K562 (cell line): Measurements from ENCODE around the gene SCAMP5. TPM values are rescaled to one million over a fixed set of nuclear protein-coding genes. Genes with fewer than 3 reads are reported as not detected.

Experiments
- CC2D1A ChIP-seq: fragments of 450-650 bp; IDR thresholded peaks from 2 replicates; pipeline ENCODE4 v1.6.1; 2017; ENCODE audit warnings: mild to moderate bottlenecking
- CEBPB ChIP-seq: fragments of 450-650 bp; IDR thresholded peaks from 2 replicates; pipeline ENCODE4 v1.6.1; 2016; ENCODE audit warnings: missing genetic modification characterization, missing compliant biosample characterization
- CEBPG ChIP-seq, 3 experiments: fragments of 200-800 bp in 1 of 3; sonication (Bioruptor generic) in 1 of 3; sonication (generic) in 1 of 3; formaldehyde crosslinking in 1 of 3; IDR thresholded peaks in 2 of 3; conservative IDR thresholded peaks in 1 of 3; 2 replicates each; pipeline versions ENCODE4 v1.6.1 to v1.8.0; 2016 to 2022; ENCODE audit warnings: missing compliant biosample characterization in 2 of 3, missing genetic modification characterization in 2 of 3, mild to moderate bottlenecking in 1 of 3, missing genetic modification reagents in 1 of 3
- CUX1 ChIP-seq: fragments of 200-800 bp; sonication (Bioruptor generic); IDR thresholded peaks from 2 replicates; pipeline ENCODE4 v1.6.1; 2016; ENCODE audit warnings: missing genetic modification characterization, missing compliant biosample characterization
- FOXJ2 ChIP-seq: fragments of 200-800 bp; sonication (Bioruptor generic); IDR thresholded peaks from 2 replicates; pipeline ENCODE4 v1.6.1; 2016; ENCODE audit warnings: missing genetic modification characterization, missing compliant biosample characterization
- NR3C1 ChIP-seq: sonication (generic); formaldehyde crosslinking; IDR thresholded peaks from 2 replicates; pipeline ENCODE4 v1.8.1; 2022; ENCODE audit warnings: missing genetic modification reagents
- SMAD3 ChIP-seq: fragments of 450-650 bp; formaldehyde crosslinking; conservative IDR thresholded peaks from 2 replicates; pipeline ENCODE4 v1.4.0; 2020; ENCODE audit warnings: mild to moderate bottlenecking
- WHSC1 ChIP-seq: IDR thresholded peaks from one replicate; pipeline ENCODE4 v1.6.1; 2012; ENCODE audit warnings: low read length, control low read depth, inconsistent platforms
- polyA plus RNA-seq, 8 experiments: library from polyadenylated mRNA; depleted of rRNA in 4 of 8; stranded (reverse) in 5 of 8; unstranded in 3 of 8; fragments of >200 nt; fragmentation: Nextera tagmentation in 2 of 8; fragmentation: Illumina TruSeq in 1 of 8; extraction: Ambion mirVana in 2 of 8; extraction: Trizol in 1 of 8; gene quantifications; 2 replicates each; pipeline versions ENCODE4 v1.2.1 to v1.2.3, GENCODE V29; 2011 to 2014; ENCODE audit warnings: inconsistent platforms in 1 of 8, missing spikeins in 1 of 8
- total RNA-seq, 7 experiments: library from RNA; depleted of rRNA in 6 of 7; stranded (reverse); fragments of >200 nt in 6 of 7; fragmentation: Illumina TruSeq in 2 of 7; extraction: Trizol in 2 of 7; gene quantifications; 2 replicates each; pipeline versions ENCODE4 v1.2.1 to v1.2.3, GENCODE V29; 2011 to 2021; ENCODE audit warnings: low replicate concordance in 1 of 7
- TF ChIP-seq, protein P1 (sequence below): fragments of 450-650 bp; formaldehyde crosslinking; IDR thresholded peaks from 2 replicates; pipeline ENCODE4 v1.4.0; 2020; ENCODE audit warnings: mild to moderate bottlenecking, moderate library complexity
- TF ChIP-seq, protein P2 (sequence below), 2 experiments: fragments of 450-650 bp; formaldehyde crosslinking in 1 of 2; IDR thresholded peaks; 2 replicates each; pipeline versions ENCODE4 v1.4.0 to v1.6.1; 2014 to 2020; ENCODE audit warnings: mild to moderate bottlenecking in 2 of 2, borderline replicate concordance in 1 of 2, low read depth in 1 of 2

SCAMP5 gene
- total and polyA plus RNA-seq, 9 of the 15 experiments (the other 6 are each of a cell fraction or from before 2014, with no cell fraction given): 0.09 to 0.29 (median 0.19) TPM; not detected in 5

- TF ChIP-seq, protein P1, sequence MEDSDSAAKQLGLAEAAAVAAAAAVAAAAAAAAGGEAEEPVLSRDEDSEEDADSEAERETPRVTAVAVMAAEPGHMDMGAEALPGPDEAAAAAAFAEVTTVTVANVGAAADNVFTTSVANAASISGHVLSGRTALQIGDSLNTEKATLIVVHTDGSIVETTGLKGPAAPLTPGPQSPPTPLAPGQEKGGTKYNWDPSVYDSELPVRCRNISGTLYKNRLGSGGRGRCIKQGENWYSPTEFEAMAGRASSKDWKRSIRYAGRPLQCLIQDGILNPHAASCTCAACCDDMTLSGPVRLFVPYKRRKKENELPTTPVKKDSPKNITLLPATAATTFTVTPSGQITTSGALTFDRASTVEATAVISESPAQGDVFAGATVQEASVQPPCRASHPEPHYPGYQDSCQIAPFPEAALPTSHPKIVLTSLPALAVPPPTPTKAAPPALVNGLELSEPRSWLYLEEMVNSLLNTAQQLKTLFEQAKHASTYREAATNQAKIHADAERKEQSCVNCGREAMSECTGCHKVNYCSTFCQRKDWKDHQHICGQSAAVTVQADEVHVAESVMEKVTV: peak; percentile 89
- TF ChIP-seq CUX1 (CRISPR knock-in tag) (no peak), CEBPG (CRISPR knock-in tag; IDR thresholded peaks at IDR 0.05) (peak; percentile 88), CEBPG (tag; conservative IDR thresholded peaks at IDR 0.05 in 1 of 2, IDR thresholded peaks at IDR 0.05 in 1 of 2) (peak; percentile 64 to 84), CEBPB (tag) (peak; percentile 96), WHSC1 (no peak), SMAD3 (CRISPR knock-in tag) (no peak), NR3C1 (CRISPR knock-in tag) (no peak), CC2D1A (peak; percentile 53; the same call in 1 of the 2 replicates), FOXJ2 (tag) (no peak)
- TF ChIP-seq, protein P2, sequence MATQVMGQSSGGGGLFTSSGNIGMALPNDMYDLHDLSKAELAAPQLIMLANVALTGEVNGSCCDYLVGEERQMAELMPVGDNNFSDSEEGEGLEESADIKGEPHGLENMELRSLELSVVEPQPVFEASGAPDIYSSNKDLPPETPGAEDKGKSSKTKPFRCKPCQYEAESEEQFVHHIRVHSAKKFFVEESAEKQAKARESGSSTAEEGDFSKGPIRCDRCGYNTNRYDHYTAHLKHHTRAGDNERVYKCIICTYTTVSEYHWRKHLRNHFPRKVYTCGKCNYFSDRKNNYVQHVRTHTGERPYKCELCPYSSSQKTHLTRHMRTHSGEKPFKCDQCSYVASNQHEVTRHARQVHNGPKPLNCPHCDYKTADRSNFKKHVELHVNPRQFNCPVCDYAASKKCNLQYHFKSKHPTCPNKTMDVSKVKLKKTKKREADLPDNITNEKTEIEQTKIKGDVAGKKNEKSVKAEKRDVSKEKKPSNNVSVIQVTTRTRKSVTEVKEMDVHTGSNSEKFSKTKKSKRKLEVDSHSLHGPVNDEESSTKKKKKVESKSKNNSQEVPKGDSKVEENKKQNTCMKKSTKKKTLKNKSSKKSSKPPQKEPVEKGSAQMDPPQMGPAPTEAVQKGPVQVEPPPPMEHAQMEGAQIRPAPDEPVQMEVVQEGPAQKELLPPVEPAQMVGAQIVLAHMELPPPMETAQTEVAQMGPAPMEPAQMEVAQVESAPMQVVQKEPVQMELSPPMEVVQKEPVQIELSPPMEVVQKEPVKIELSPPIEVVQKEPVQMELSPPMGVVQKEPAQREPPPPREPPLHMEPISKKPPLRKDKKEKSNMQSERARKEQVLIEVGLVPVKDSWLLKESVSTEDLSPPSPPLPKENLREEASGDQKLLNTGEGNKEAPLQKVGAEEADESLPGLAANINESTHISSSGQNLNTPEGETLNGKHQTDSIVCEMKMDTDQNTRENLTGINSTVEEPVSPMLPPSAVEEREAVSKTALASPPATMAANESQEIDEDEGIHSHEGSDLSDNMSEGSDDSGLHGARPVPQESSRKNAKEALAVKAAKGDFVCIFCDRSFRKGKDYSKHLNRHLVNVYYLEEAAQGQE (IDR thresholded peaks at IDR 0.05; ENCODE audit: borderline replicate concordance): peak; percentile 83
- TF ChIP-seq, protein P2 (CRISPR knock-in tag; IDR thresholded peaks at IDR 0.05; ENCODE audit: low read depth): no peak
These were observed 45.1 kb upstream of the SCAMP5 start (continued) for GRCh38 chr15:74950078-74950908.
